K562 (cell line): ENCODE measurements around the gene CRACDL.

ENCODE experiments used
- HDAC6 ChIP-seq: IDR thresholded peaks from 2 replicates; pipeline ENCODE4 v1.6.1; 2012; ENCODE audit warnings: low read depth, mild to moderate bottlenecking, control low read depth, inconsistent platforms, low read length, moderate library complexity
- NFIC ChIP-seq: fragments of 450-650 bp; IDR thresholded peaks from 2 replicates; pipeline ENCODE4 v1.6.1; 2017; ENCODE audit warnings: mild to moderate bottlenecking, inconsistent platforms
- PATZ1 ChIP-seq: fragments of 250-450 bp; sonication (Bioruptor Pico); IDR thresholded peaks from 2 replicates; pipeline ENCODE4 v1.5.0; 2020; ENCODE audit warnings: mild to moderate bottlenecking, borderline replicate concordance

- TF ChIP-seq NFIC (no peak), PATZ1 (CRISPR knock-in tag) (no peak), HDAC6 (no peak)
Measured at GRCh38 chr2:98823196-98824170, 112.5 kb downstream of the CRACDL start.
